Activated CD8-positive, alpha-beta memory T cell treated with anti-CD3 and anti-CD28 coated beads for 1 hour (primary cell): ENCODE results near the gene TERB2.
"Not testable (repeated sequence)": the region's sequence is repeated elsewhere in the genome, so short reads cannot be mapped to it uniquely, and the experiment has no call there.

ENCODE experiments used
- DNase-seq, 2 donors: peaks; one replicate each; pipeline ENCODE4 v3.0.0-alpha.2; 2020; ENCODE audit warnings: low read depth in 1 of 2; ENCODE audit errors: extremely low read depth in 1 of 2

TERB2 gene

GRCh38 chr15:45001180-45001579 lies 44.7 kb downstream of the TERB2 start:
- DNase-seq, result not testable (repeated sequence)

- not testable (repeated sequence) for DNase-seq
Observed at GRCh38 chr15:45003731-45004410, 47.4 kb downstream of the TERB2 start.

- not testable (repeated sequence) for DNase-seq
Observed at GRCh38 chr15:45004590-45005175, 48.2 kb downstream of the TERB2 start.

- DNase-seq, result no peak
Observed at GRCh38 chr15:45009046-45009445, 52.6 kb downstream of the TERB2 start.

DNA sequence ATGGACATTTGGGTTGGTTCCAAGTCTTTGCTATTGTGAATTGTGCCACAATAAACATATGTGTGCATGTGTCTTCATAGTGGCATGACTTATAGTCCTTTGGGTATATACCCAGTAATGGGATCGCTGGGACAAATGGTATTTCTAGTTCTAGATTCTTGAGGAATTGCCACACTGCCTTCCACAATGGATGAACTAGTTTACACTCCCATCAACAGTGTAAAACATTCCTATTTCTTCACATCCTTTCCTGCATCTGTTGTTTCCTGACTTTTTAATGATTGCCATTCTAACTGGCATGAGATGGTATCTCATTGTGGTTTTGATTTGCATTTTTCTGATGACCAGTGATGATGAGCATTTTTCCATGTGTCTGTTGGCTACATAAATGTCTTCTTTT lies 58.6 kb downstream of the TERB2 start:
- not testable (repeated sequence) for DNase-seq

DNA sequence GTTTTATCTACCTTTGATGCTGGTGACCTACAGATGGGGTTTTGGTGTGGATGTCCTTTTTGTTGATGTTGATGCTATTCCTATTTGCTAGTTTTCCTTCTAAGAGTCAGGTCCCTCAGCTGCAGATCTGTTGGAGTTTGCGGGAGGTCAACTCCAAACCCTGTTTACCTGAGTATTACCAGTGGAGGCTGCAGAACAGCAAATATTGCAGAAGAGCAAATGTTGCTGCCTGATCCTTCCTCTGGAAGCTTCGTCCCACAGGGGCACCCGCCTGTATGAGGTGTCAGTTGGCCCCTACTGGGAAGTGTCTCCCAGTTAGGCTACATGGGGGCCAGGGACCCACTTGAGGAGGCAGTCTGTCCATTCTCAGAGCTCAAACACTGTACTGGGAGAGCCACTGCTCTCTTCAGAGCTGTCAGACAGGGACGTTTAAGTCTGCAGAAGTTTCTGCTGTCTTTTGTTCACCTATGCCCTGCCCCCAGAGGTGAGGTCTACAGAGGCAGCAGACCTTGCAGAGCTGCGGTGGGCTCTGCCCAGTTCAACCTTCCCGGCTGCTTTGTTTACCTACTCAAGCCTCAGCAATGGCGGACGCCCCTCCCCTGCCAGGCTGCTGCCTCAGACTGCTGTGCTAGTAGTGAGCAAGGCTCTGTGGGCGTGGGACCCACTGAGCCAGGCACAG lies 63.9 kb downstream of the TERB2 start:
- DNase-seq, result not testable (repeated sequence)

- not testable (repeated sequence) for DNase-seq
Observed at GRCh38 chr15:45020901-45021259, 64.4 kb downstream of the TERB2 start.

GRCh38 chr15:45021348-45021747 lies 64.9 kb downstream of the TERB2 start:
- DNase-seq, result no peak

DNA sequence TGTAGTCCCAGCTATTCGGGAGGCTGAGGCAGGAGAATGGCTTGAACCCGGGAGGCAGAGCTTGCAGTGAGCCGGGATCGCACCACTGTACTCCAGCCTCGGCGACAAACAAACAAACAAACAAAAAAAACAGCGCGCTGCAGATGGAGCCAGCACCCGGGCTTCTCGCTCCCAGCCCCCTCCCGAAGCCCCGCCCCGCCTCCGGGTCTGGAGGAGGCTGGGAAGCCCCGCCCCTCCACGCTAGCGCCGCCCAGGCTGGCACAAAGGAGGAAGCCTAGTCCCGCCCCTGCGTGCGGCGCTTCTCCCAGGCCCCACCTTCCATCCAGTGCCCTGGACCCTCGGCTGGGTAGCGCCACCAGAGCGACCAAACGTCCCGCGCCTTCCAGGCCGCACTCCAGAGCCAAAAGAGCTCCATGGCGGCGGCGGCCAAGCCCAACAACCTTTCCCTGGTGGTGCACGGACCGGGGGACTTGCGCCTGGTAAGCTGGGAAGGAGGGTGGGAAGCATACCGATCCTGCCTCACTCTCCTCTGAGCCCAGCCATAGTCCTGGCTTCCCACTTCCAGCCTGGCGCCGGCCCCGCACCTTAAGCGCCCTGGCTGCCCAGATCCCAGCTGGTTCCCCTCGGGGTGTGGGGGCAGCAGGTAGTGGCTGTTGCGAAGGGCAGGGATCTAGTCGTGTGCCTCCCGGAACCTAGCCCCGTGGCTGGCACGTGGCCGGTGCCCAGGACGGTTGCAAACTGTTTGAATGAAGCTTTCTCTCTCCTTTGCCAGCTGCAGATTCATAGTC lies 66.6 kb downstream of the TERB2 start, which contains the start of gene SORD:
TSS of gene SORD (plus strand) at position 325 of the 788 bp plus-strand sequence. CDS start at position 414, 89 bp downstream.
- peak; percentile 71 to 88 for DNase-seq

DNA sequence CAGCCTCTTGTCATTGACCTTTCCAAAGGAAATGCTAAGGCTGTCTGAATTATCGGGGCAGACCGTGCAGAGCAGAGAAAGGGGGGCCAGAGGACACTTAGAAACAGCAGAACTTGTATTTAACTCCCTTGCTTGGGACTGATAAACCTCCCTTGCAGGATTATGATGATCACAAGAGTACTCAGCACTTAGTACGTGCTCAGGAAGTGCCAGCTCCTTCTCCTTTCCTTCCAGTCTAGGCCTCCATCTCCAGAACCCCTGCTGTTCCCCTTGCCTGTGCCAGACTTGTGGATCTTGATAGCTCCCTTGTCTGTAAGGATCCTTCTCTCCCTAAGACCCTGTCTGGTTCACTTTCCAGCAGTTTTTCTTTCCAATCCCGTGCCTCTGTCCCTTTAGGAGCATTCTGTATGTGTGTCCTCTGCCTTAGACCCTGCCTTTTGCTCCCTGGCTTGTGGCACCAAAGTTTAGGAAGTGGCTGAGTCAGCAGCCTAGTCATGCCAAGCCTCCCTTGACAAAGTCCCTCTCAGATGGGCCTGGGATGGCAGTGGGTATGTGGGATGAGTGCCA lies 67.3 kb downstream of the TERB2 start:
- DNase-seq, result no peak

DNA sequence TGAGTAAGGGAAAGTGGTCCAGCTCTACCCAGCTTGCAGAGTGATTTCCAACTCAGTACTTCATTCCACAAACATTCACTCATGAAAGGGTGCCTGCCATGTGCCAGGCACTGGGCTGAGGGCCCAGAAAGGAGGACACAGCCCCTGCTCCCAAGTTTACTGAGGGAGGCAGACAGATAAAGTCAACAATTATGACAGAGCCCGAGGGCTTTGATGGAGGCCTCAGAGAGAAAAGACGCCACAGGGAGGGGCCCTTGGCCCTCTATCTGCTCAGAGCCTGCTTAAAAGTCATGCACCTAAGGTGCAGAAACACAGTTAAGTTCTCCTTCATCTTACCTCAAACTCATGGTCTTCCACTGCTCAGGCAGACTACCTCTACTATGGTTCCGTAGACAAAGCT lies 68.2 kb downstream of the TERB2 start:
- not testable (repeated sequence) for DNase-seq

GRCh38 chr15:45025627-45026026 lies 69.1 kb downstream of the TERB2 start:
- DNase-seq, result not testable (repeated sequence)

DNA sequence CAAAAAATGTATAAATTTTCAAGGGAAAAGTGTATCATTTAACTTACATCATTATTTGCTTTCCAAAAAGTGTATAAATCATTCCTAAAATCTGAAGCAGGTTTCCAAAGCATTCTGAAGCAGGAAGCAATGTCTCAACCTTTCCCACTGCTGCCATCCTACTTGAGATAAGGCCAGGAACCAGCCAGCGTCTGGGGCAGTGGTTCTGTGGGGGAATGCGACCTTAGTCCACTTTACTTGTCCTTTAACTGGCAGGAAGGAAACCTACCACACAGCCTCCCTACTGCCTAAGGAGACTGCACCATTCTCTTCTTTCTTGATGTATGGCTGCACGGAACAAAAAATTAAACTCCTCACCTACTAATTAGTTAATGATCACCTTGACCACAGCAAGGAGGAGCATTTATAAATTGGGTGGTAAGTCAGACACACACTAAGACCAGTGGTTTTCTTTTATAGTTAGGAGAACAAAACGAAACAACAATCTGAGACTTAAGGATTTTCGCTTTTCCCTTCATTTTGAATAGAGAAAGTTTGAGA lies 70.2 kb downstream of the TERB2 start:
- no peak for DNase-seq

- DNase-seq, result no peak
Observed at GRCh38 chr15:45027220-45027619, 70.7 kb downstream of the TERB2 start.
